GM12891 (cell line): ENCODE measurements around the gene GDF2.

Source experiments
- PAX5 ChIP-seq: IDR thresholded peaks from 2 replicates; pipeline ENCODE4 v1.6.1; 2011; ENCODE audit warnings: low read length, moderate library complexity, mild to moderate bottlenecking; ENCODE audit not compliant: insufficient read depth, severe bottlenecking
- POLR2A ChIP-seq: IDR thresholded peaks from 2 replicates; pipeline ENCODE4 v1.6.1; 2011; ENCODE audit warnings: low read depth, low read length, control low read depth
- POLR2AphosphoS5 ChIP-seq: IDR thresholded peaks from 2 replicates; pipeline ENCODE4 v1.6.1; 2011; ENCODE audit warnings: low read depth, low read length, control low read depth
- SPI1 ChIP-seq: IDR thresholded peaks from 2 replicates; pipeline ENCODE4 v1.6.1; 2011; ENCODE audit warnings: low read depth, low read length, control low read depth
- TAF1 ChIP-seq: IDR thresholded peaks from 2 replicates; pipeline ENCODE4 v1.6.1; 2011; ENCODE audit warnings: low read depth, low read length, control low read depth

DNA sequence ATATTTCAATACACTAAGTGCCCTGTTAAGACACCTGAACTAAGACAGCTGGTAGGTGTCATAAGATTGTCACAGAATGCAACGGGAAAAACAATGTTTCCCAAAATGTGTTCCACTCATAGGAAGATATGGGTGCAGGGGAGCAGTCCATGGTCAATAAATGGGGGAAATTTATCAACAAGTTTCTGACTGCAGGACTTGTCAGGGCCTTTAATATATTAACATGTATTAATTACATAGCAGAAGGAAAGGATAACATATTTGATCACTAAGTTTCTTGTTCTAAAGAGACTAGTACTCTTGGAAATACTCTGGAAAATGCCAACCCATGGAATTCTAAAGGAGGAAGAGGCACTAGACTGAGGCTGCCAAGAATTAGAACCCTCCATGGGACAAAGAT, 32.6 kb downstream of the GDF2 start:
- TF ChIP-seq POLR2A (no peak), POLR2AphosphoS5 (no peak), PAX5 (no peak), TAF1 (no peak), SPI1 (no peak)
